ENCODE data around the gene NDE1.
"Not testable (repeated sequence)": the region's sequence is repeated elsewhere in the genome, so short reads cannot be mapped to it uniquely, and the experiment has no call there.

NDE1 gene

GRCh38 chr16:15647294-15648014 is 2.6 kb upstream of the NDE1 start:
- DNase-seq (ENCODE audit: low read depth) = no peak
- no peak overlapping the region for H3K4me3 ChIP-seq (replicated peaks; ENCODE audit: low read depth, low read length)
- no peak for TF ChIP-seq CTCF (IDR thresholded peaks at IDR 0.05; ENCODE audit: low read length, missing control alignments)

- DNase-seq (ENCODE audit: low read depth) = no peak
- no peak for TF ChIP-seq CTCF (IDR thresholded peaks at IDR 0.05; ENCODE audit: low read length, missing control alignments)
- H3K4me3 ChIP-seq (replicated peaks; ENCODE audit: low read depth, low read length) = no peak overlapping the region
Measured at GRCh38 chr16:15648135-15648730, 1.8 kb upstream of the NDE1 start.

GRCh38 chr16:15649311-15649710 is 734 bp upstream of the NDE1 start:
- DNase-seq (ENCODE audit: low read depth); H3K4me3 ChIP-seq (replicated peaks; ENCODE audit: low read depth, low read length): not testable (repeated sequence)

- TF ChIP-seq CTCF (IDR thresholded peaks at IDR 0.05; ENCODE audit: low read length, missing control alignments) = no peak
- no peak for DNase-seq (ENCODE audit: low read depth)
- peak overlapping the region; percentile 35 for H3K4me3 ChIP-seq (replicated peaks; ENCODE audit: low read depth, low read length)
Measured at GRCh38 chr16:15649727-15650018, 372 bp upstream of the NDE1 start.

GRCh38 chr16:15650698-15651171 is 690 bp downstream of the NDE1 start:
- TF ChIP-seq CTCF (IDR thresholded peaks at IDR 0.05; ENCODE audit: low read length, missing control alignments) = no peak
- H3K4me3 ChIP-seq (replicated peaks; ENCODE audit: low read depth, low read length) = peak overlapping the region; percentile 93
- DNase-seq (ENCODE audit: low read depth) = peak; percentile 14

- no peak for TF ChIP-seq CTCF (IDR thresholded peaks at IDR 0.05; ENCODE audit: low read length, missing control alignments)
- peak; percentile 14 for DNase-seq (ENCODE audit: low read depth)
- no peak overlapping the region for H3K4me3 ChIP-seq (replicated peaks; ENCODE audit: low read depth, low read length)
Measured at GRCh38 chr16:15652293-15653001, 2.4 kb downstream of the NDE1 start.

GRCh38 chr16:15653227-15653626 is 3.2 kb downstream of the NDE1 start:
- peak; percentile 76 for DNase-seq (ENCODE audit: low read depth)
- no peak for TF ChIP-seq CTCF (IDR thresholded peaks at IDR 0.05; ENCODE audit: low read length, missing control alignments)
- peak overlapping the region; percentile 10 for H3K4me3 ChIP-seq (replicated peaks; ENCODE audit: low read depth, low read length)

Data from fibroblast of pulmonary artery (primary cell).